Vagina (tissue), 2 donors: Measurements from ENCODE around the gene ADISSP. TPM values are rescaled to one million over a fixed set of nuclear protein-coding genes. Genes with fewer than 3 reads are reported as not detected.

Experiments used
- DNase-seq, 2 donors: peaks; one replicate each; pipeline ENCODE4 v3.0.0-alpha.2; 2017; ENCODE audit errors: extremely low spot score in 2 of 2
- H3K27ac ChIP-seq: fragments of 200-600 bp; sonication (generic); one replicate; pipeline ENCODE4 v1.5.1; 2019
- H3K27me3 ChIP-seq: fragments of 200-600 bp; sonication (generic); one replicate; pipeline ENCODE4 v1.5.1; 2019
- H3K36me3 ChIP-seq, 2 donors: fragments of 200-600 bp; sonication (generic); one replicate each; pipeline ENCODE4 v1.5.1; 2017 to 2019
- H3K4me1 ChIP-seq: fragments of 200-600 bp; sonication (generic); one replicate; pipeline ENCODE4 v1.5.1; 2019
- H3K4me3 ChIP-seq, 2 donors: fragments of 200-600 bp; sonication (generic); 1 replicate in 1 of 2; 2 replicates in 1 of 2; pipeline ENCODE4 v1.5.1; 2016 to 2019
- H3K9me3 ChIP-seq: fragments of 200-600 bp; sonication (generic); one replicate; pipeline ENCODE4 v1.5.1; 2019
- POLR2A ChIP-seq, 2 donors: fragments of 450-650 bp; IDR thresholded peaks; one replicate each; pipeline ENCODE4 v1.6.1; 2017; ENCODE audit warnings: antibody characterized with exemption in 2 of 2, mild to moderate bottlenecking in 2 of 2, moderate library complexity in 2 of 2
- POLR2AphosphoS5 ChIP-seq, 2 donors: sonication (generic); formaldehyde crosslinking; IDR thresholded peaks; one replicate each; pipeline ENCODE4 v1.9.0; 2017; ENCODE audit warnings: antibody characterized with exemption in 2 of 2, mild to moderate bottlenecking in 2 of 2, low read depth in 1 of 2; ENCODE audit not compliant: insufficient read depth in 1 of 2
- intact Hi-C: fragments of 100-400 bp; cut with DNase I; formaldehyde crosslinking; loops from one replicate; pipeline ENCODE4 v1.15.1; 2023
- total RNA-seq: library from RNA; depleted of rRNA; stranded (reverse); fragments of >200 nt; gene quantifications from one replicate; pipeline ENCODE4 v1.2.3, GENCODE V29; 2016
- TF ChIP-seq, protein P1 (sequence below), 3 experiments: fragments of 450-650 bp in 2 of 3; fragments of 200-600 bp in 1 of 3; sonication (generic) in 1 of 3; IDR thresholded peaks; one replicate each; pipeline ENCODE4 v1.5.1; 2017 to 2019; ENCODE audit warnings: antibody characterized with exemption in 3 of 3, mild to moderate bottlenecking in 2 of 3, moderate library complexity in 2 of 3

The ADISSP gene
- total RNA-seq, 1 donor from 2014 or later = 16.0 TPM

- intact Hi-C loops = no loop called here
- no peak for DNase-seq
- Histone ChIP-seq H3K9me3 (no peaks in the 10 kb centered on the region), H3K27ac (no peak overlapping the region), H3K36me3 (peaks cover 0 to 46% of the 10 kb centered on the region in 2 donors), H3K4me1 (peaks cover 56% of the 10 kb centered on the region), H3K27me3 (no peaks in the 10 kb centered on the region), H3K4me3 (no peak overlapping the region)
- TF ChIP-seq POLR2A (IDR thresholded peaks at IDR 0.05) (no peak), POLR2AphosphoS5 (IDR thresholded peaks at IDR 0.05; ENCODE audit: insufficient read depth in 1 of 2, low read depth in 1 of 2) (no peak)
- TF ChIP-seq, protein P1, sequence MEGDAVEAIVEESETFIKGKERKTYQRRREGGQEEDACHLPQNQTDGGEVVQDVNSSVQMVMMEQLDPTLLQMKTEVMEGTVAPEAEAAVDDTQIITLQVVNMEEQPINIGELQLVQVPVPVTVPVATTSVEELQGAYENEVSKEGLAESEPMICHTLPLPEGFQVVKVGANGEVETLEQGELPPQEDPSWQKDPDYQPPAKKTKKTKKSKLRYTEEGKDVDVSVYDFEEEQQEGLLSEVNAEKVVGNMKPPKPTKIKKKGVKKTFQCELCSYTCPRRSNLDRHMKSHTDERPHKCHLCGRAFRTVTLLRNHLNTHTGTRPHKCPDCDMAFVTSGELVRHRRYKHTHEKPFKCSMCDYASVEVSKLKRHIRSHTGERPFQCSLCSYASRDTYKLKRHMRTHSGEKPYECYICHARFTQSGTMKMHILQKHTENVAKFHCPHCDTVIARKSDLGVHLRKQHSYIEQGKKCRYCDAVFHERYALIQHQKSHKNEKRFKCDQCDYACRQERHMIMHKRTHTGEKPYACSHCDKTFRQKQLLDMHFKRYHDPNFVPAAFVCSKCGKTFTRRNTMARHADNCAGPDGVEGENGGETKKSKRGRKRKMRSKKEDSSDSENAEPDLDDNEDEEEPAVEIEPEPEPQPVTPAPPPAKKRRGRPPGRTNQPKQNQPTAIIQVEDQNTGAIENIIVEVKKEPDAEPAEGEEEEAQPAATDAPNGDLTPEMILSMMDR (IDR thresholded peaks at IDR 0.05) = no peak
Observed at GRCh38 chr20:3802524-3803239, 35.1 kb upstream of the ADISSP start.

GRCh38 chr20:3801846-3802245 lies 34.3 kb upstream of the ADISSP start:
- no peak for TF ChIP-seq POLR2A (IDR thresholded peaks at IDR 0.05)
- TF ChIP-seq, protein P1 (IDR thresholded peaks at IDR 0.05) = no peak
- TF ChIP-seq POLR2AphosphoS5 (IDR thresholded peaks at IDR 0.05; ENCODE audit: insufficient read depth in 1 of 2, low read depth in 1 of 2) = no peak
- DNase-seq = no peak
- Histone ChIP-seq H3K9me3 (no peaks in the 10 kb centered on the region), H3K4me1 (peaks cover 56% of the 10 kb centered on the region), H3K4me3 (no peak overlapping the region), H3K36me3 (peaks cover 0 to 46% of the 10 kb centered on the region in 2 donors), H3K27ac (no peak overlapping the region), H3K27me3 (no peaks in the 10 kb centered on the region)
- intact Hi-C loops = no loop called here

- no peaks in the 10 kb centered on the region for H3K9me3 ChIP-seq
- no peaks in the 10 kb centered on the region for H3K27me3 ChIP-seq
- no peak overlapping the region for H3K27ac ChIP-seq
- peaks cover 0 to 46% of the 10 kb centered on the region in 2 donors for H3K36me3 ChIP-seq
- DNase-seq = no peak
- H3K4me1 ChIP-seq = peaks cover 56% of the 10 kb centered on the region
- H3K4me3 ChIP-seq = no peak overlapping the region
- intact Hi-C loops = no loop called here
- TF ChIP-seq POLR2AphosphoS5 (IDR thresholded peaks at IDR 0.05; ENCODE audit: insufficient read depth in 1 of 2, low read depth in 1 of 2) (no peak), POLR2A (IDR thresholded peaks at IDR 0.05) (no peak)
- TF ChIP-seq, protein P1 (IDR thresholded peaks at IDR 0.05) = no peak
Observed at GRCh38 chr20:3801299-3801698, 33.7 kb upstream of the ADISSP start.

DNA sequence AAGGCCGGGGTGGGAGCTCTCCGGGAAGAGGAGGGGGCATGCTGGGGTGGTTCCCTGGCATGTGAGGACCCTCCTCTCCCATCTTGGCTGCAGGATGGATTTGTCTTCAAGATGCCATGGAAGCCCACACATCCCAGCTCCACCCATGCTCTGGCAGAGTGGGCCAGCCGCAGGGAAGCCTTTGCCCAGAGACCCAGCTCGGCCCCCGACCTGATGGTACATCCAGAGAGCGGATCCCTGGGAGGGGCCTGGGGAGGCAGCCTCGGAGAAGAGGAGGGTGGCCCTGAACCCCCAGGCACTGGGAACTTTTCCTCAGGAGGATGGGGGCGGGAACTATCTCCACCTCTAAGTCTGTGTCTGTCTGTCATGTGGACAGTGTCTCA lies 33.3 kb upstream of the ADISSP start:
- Histone ChIP-seq H3K36me3 (peaks cover 0 to 46% of the 10 kb centered on the region in 2 donors), H3K9me3 (no peaks in the 10 kb centered on the region), H3K4me3 (no peak overlapping the region), H3K27me3 (no peaks in the 10 kb centered on the region), H3K4me1 (peaks cover 53% of the 10 kb centered on the region), H3K27ac (no peak overlapping the region)
- intact Hi-C loops = no loop called here
- no peak for DNase-seq
- no peak for TF ChIP-seq POLR2A (IDR thresholded peaks at IDR 0.05)
- TF ChIP-seq POLR2AphosphoS5 (IDR thresholded peaks at IDR 0.05; ENCODE audit: insufficient read depth in 1 of 2, low read depth in 1 of 2) = no peak
- TF ChIP-seq, protein P1 (IDR thresholded peaks at IDR 0.05) = no peak

DNA sequence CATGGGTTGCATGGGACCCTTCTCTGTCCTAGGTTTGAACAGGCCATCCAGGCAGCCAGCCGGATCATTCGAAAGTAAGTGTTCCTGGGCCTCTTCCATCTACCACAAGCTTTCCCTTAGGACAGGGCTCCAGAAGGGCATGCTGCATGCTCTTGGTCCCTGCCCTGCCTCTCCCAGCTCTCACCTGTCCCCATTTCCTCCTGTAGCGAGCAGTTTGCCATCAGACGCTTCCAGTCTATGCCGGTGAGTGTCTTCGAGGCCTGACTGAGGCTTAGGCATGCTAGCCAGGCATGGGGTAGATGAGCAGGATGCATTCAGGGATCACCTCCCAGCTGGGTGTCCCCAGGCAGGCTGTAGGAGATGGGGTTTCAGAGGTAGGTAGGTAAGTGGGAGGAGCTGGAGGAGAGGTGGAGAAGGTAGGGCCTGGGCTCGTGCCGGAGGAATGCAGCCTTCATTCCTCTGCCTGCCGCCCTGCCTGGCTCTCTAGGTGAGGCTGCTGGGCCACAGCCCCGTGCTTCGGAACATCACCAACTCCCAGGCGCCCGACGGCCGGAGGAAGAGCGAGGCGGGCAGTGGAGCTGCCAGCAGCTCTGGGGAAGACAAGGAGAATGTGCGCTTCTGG lies 32.8 kb upstream of the ADISSP start:
- H3K9me3 ChIP-seq = no peaks in the 10 kb centered on the region
- no peak overlapping the region for H3K4me3 ChIP-seq
- peaks cover 0 to 46% of the 10 kb centered on the region in 2 donors for H3K36me3 ChIP-seq
- intact Hi-C loops = no loop called here
- peak overlapping the region; percentile 35 for H3K27ac ChIP-seq
- H3K27me3 ChIP-seq = no peaks in the 10 kb centered on the region
- TF ChIP-seq POLR2A (IDR thresholded peaks at IDR 0.05) (no peak), POLR2AphosphoS5 (IDR thresholded peaks at IDR 0.05; ENCODE audit: insufficient read depth in 1 of 2, low read depth in 1 of 2) (no peak)
- TF ChIP-seq, protein P1 (IDR thresholded peaks at IDR 0.05) = no peak
- no peak for DNase-seq
- H3K4me1 ChIP-seq = peaks cover 49% of the 10 kb centered on the region
